ENCODE measurements around the gene ZMYND10.
A peak's percentile ranks its signal among the peaks of the same experiment; 100 is the strongest.

ZMYND10 gene

DNA sequence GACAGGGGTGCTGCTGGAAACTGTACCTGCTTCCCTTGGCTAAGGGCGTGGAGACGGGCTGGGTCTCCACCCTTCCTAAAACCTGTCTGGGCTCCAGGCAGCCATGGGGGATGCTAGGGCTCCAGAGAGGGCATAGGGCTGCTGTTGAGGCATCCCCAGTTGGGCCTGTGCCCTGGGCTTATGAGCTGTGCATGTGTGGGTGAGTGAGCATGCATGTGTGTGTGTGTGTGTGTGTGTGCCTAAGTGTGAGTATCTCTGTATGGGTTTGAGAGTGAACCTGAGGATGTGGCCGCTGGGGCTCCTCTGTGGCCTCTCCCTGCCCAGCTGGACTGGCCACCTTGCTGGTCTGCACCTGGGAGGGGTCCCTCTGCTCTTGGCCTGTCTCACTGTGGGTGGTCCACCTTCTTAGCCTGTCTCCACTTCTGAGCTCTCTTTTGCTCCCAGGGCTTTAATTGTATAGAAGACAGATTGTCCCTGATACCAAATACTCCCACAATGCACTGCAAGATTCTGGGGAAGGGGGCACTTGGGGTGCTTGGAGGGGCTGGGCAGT, 25.7 kb upstream of the ZMYND10 start:
- no peak for TF ChIP-seq CTCF (IDR thresholded peaks at IDR 0.05; ENCODE audit: borderline replicate concordance, control extremely low read depth, extremely low read depth, insufficient read depth, missing control alignments)
- DNase-seq (ENCODE audit: low spot score): no peak
- in situ Hi-C loops (cut with MboI; ENCODE audit: low sequenced_read_pairs, unreplicated experiment): no loop called here

- in situ Hi-C loops (cut with MboI; ENCODE audit: low sequenced_read_pairs, unreplicated experiment): no loop called here
- TF ChIP-seq CTCF (IDR thresholded peaks at IDR 0.05; ENCODE audit: borderline replicate concordance, control extremely low read depth, extremely low read depth, insufficient read depth, missing control alignments): no peak
- DNase-seq (ENCODE audit: low spot score): no peak
Measured at GRCh38 chr3:50370594-50370993, 25.1 kb upstream of the ZMYND10 start.

DNA sequence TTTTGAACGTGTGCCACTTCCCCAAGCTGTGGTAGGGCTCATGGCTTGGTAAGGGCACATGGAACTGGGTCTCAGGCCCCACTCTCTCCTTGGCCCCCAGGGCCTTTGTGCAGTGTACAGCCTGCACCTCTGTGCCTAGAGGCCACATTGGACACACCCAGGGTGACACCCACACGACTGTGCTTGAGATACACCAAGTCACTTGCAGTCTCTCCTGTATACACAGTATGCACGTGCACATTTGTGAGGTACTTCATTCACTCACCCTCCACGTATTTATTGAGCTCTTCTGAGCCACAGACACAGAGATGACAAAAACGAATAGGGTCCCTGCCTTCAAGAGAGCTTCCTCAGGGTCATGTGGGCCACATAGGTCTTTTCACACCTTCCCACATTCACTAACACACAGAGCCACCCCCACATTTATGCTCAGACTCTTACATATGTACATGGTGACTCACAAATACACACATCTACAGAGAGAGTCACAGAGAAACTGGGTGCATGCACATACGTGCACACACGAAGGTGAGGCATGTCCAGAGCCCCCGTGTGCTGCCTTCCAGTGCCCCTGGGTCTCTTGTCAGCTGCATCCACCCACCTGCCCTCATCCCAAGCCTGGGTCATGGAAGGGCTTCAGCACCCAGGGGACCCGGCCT, 23.6 kb upstream of the ZMYND10 start:
- DNase-seq (ENCODE audit: low spot score): no peak
- in situ Hi-C loops (cut with MboI; ENCODE audit: low sequenced_read_pairs, unreplicated experiment): no loop called here
- no peak for TF ChIP-seq CTCF (IDR thresholded peaks at IDR 0.05; ENCODE audit: borderline replicate concordance, control extremely low read depth, extremely low read depth, insufficient read depth, missing control alignments)

- in situ Hi-C loops (cut with MboI; ENCODE audit: low sequenced_read_pairs, unreplicated experiment): no loop called here
- DNase-seq (ENCODE audit: low spot score): no peak
- TF ChIP-seq CTCF (IDR thresholded peaks at IDR 0.05; ENCODE audit: borderline replicate concordance, control extremely low read depth, extremely low read depth, insufficient read depth, missing control alignments): no peak
Measured at GRCh38 chr3:50365842-50366220, 20.3 kb upstream of the ZMYND10 start.

- peak; percentile 97 for DNase-seq (ENCODE audit: low spot score)
- TF ChIP-seq CTCF (IDR thresholded peaks at IDR 0.05; ENCODE audit: borderline replicate concordance, control extremely low read depth, extremely low read depth, insufficient read depth, missing control alignments): no peak
- in situ Hi-C loops (cut with MboI; ENCODE audit: low sequenced_read_pairs, unreplicated experiment): no loop called here
Measured at GRCh38 chr3:50365080-50365841, 19.7 kb upstream of the ZMYND10 start.

GRCh38 chr3:50364573-50365079, 19.1 kb upstream of the ZMYND10 start:
- no peak for TF ChIP-seq CTCF (IDR thresholded peaks at IDR 0.05; ENCODE audit: borderline replicate concordance, control extremely low read depth, extremely low read depth, insufficient read depth, missing control alignments)
- in situ Hi-C loops (cut with MboI; ENCODE audit: low sequenced_read_pairs, unreplicated experiment): no loop called here
- DNase-seq (ENCODE audit: low spot score): no peak
